ENCODE measurements around the gene UBE3B. TPM values are rescaled to one million over a fixed set of nuclear protein-coding genes. Genes with fewer than 3 reads are reported as not detected.

The UBE3B gene
- total RNA-seq, 4 donors from 2014 or later, result 52.2 to 72.5 (median 65.5) TPM

DNA sequence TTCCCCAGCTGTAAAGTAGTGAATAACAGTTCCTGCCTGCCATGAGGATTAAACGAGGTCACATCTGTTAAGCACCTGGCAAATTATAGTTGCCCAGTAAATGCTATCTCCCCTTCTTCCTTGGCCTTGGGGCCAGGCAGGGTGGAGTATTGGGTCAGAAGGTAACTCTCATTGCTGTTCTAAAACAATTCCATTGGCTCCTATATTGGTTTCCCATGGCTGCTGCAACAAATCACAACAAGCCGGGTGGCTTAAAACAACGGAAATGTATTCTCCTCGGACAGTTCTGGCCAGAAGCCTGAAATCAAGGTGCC, 63.9 kb downstream of the UBE3B start:
- H3K27ac ChIP-seq, result no peak overlapping the region
- peaks cover 0 to 4% of the 10 kb centered on the region in 2 donors for H3K4me1 ChIP-seq
- TF ChIP-seq POLR2A (IDR thresholded peaks at IDR 0.05), result no peak
- TF ChIP-seq, protein P1, sequence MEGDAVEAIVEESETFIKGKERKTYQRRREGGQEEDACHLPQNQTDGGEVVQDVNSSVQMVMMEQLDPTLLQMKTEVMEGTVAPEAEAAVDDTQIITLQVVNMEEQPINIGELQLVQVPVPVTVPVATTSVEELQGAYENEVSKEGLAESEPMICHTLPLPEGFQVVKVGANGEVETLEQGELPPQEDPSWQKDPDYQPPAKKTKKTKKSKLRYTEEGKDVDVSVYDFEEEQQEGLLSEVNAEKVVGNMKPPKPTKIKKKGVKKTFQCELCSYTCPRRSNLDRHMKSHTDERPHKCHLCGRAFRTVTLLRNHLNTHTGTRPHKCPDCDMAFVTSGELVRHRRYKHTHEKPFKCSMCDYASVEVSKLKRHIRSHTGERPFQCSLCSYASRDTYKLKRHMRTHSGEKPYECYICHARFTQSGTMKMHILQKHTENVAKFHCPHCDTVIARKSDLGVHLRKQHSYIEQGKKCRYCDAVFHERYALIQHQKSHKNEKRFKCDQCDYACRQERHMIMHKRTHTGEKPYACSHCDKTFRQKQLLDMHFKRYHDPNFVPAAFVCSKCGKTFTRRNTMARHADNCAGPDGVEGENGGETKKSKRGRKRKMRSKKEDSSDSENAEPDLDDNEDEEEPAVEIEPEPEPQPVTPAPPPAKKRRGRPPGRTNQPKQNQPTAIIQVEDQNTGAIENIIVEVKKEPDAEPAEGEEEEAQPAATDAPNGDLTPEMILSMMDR (IDR thresholded peaks at IDR 0.05), result no peak
- H3K27me3 ChIP-seq, result no peaks in the 10 kb centered on the region
- no peak overlapping the region for H3K4me3 ChIP-seq (replicated peaks in 1 of 3)
- WGBS, 2 donors, result 40 to 55% methylated on average over 4 of the region's 4 CpGs
- intact Hi-C loops (cut with DNase I), result no loop called here
- H3K36me3 ChIP-seq, result no peaks in the 10 kb centered on the region
- DNase-seq, result peak; percentile 19 to 33
- no peaks in the 10 kb centered on the region for H3K9me3 ChIP-seq

DNA sequence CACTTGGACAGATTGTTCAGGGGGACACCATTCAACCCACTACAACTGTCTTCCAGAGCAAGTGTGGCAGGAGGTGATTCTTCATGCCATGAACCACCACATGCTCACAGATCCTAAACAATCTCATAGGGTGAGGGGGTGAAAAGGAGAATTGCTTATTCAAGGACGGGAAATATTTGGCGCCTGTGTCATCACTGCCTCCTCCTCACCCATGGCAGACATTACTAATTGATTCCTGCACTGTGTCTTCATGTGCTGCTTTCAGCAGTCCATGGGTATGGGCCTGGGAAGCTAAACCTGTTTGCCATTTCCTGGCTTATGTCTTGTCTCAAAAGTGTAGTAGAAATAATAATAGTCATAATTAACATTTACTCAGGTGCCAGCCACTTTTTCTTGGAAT, 64.6 kb downstream of the UBE3B start:
- intact Hi-C loops (cut with DNase I), result no loop called here
- TF ChIP-seq, protein P1 (IDR thresholded peaks at IDR 0.05), result no peak
- no peak for TF ChIP-seq POLR2A (IDR thresholded peaks at IDR 0.05)
- DNase-seq, result no peak
- Histone ChIP-seq H3K27me3 (no peaks in the 10 kb centered on the region), H3K36me3 (no peaks in the 10 kb centered on the region), H3K4me3 (replicated peaks in 1 of 3) (no peak overlapping the region), H3K9me3 (no peaks in the 10 kb centered on the region), H3K27ac (no peak overlapping the region), H3K4me1 (peaks cover 0 to 4% of the 10 kb centered on the region in 2 donors)
- WGBS, 2 donors, result 65 to 93% methylated on average over 2 of the region's 2 CpGs

DNA sequence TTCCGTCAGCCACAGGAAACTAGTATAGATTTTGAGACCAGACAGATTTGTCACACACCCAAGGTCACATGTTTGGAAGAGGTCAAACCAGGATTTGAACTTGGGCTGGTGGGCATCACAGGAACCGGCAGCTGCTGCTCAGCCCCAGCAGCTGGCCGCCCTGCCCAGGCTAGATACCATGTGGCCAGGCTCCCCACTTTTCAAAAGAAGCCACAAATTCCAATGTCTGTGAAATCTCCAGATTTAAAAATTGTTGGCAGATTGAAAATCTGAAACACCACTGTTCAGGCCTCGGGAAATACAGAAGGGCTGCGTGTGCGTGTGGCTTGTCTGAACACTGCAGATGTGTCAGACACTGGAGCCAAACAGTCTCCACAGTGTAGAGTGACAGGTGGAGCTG, 65.4 kb downstream of the UBE3B start:
- Histone ChIP-seq H3K9me3 (no peaks in the 10 kb centered on the region), H3K4me3 (replicated peaks in 1 of 3) (no peak overlapping the region), H3K4me1 (peaks cover 0 to 4% of the 10 kb centered on the region in 2 donors), H3K36me3 (no peaks in the 10 kb centered on the region), H3K27me3 (no peaks in the 10 kb centered on the region), H3K27ac (no peak overlapping the region)
- no peak for DNase-seq
- WGBS, 2 donors, result 90 to 94% methylated on average over 6 of the region's 6 CpGs
- intact Hi-C loops (cut with DNase I), result no loop called here
- TF ChIP-seq POLR2A (IDR thresholded peaks at IDR 0.05), result no peak
- TF ChIP-seq, protein P1 (IDR thresholded peaks at IDR 0.05), result no peak

DNA sequence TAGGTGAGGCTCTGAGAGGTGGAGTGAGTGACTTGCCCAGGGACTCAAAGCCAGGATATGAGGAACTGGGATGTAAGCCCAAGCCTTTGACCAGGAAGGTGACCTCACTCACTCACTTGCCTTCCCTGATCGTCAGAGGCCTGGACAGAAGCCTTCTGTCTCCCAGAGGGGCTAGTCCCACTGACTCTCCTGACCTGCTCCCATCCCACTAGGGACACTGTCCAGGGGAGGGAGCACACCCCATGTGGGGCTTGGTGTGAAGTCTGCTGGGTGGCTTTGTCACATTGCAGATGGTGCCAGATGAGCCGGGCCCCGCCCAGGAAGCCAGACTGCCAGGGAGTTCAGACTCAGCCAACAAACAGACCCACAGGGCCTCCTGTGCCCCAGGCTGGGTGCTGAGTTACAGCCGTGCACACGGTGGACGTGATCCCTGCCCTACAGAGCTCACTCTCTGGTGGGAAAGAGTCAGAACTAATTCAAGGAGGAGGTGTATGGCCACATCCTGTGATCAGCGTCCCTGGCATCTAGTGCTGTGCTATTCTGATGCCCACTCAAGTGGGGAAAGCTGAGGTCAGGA, 67.6 kb downstream of the UBE3B start:
- no peak overlapping the region for H3K4me3 ChIP-seq (replicated peaks in 1 of 3)
- 0 to 40% methylated on average over 1 to 5 of the region's 7 CpGs for WGBS, 2 donors
- H3K36me3 ChIP-seq, result no peaks in the 10 kb centered on the region
- TF ChIP-seq, protein P1 (IDR thresholded peaks at IDR 0.05), result no peak
- no peak for TF ChIP-seq POLR2A (IDR thresholded peaks at IDR 0.05)
- H3K9me3 ChIP-seq, result no peaks in the 10 kb centered on the region
- intact Hi-C loops (cut with DNase I), result no loop called here
- peaks cover 8% of the 10 kb centered on the region in 2 donors for H3K4me1 ChIP-seq
- H3K27me3 ChIP-seq, result no peaks in the 10 kb centered on the region
- H3K27ac ChIP-seq, result no peak overlapping the region
- no peak for DNase-seq

DNA sequence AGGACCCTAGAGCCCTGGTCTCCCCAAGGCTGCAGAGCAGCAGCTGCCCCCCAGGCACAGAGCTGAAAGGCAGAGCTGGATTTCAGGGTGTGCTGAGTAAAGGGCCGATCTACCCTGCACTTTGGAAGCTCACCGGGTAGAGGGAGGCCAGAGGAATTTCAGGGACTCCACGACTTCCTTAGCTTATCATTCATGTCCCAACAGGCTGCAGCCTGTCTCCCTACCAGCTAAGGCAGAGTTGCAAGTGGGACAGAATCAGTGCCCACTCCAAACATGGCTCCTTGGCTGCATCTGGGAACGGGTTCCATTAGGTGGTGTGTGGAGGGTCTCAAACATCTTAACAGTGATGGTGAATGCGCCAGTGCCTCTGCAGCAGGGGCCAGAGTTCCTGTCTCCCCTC, 68.4 kb downstream of the UBE3B start:
- no peak for DNase-seq
- intact Hi-C loops (cut with DNase I), result no loop called here
- peaks cover 11 to 12% of the 10 kb centered on the region in 2 donors for H3K4me1 ChIP-seq
- TF ChIP-seq, protein P1 (IDR thresholded peaks at IDR 0.05), result no peak
- no peak for TF ChIP-seq POLR2A (IDR thresholded peaks at IDR 0.05)
- no peak overlapping the region for H3K4me3 ChIP-seq (replicated peaks in 1 of 3)
- H3K9me3 ChIP-seq, result no peaks in the 10 kb centered on the region
- no peaks in the 10 kb centered on the region for H3K36me3 ChIP-seq
- no peak overlapping the region for H3K27ac ChIP-seq
- H3K27me3 ChIP-seq, result no peaks in the 10 kb centered on the region
- whole genome bisulfite sequencing, 2 donors, result 66 to 86% methylated on average over 2 to 3 of the region's 5 CpGs
